Gastroesophageal sphincter (tissue), 4 donors: Measurements from ENCODE around the gene SH3PXD2B. TPM values are rescaled to one million over a fixed set of nuclear protein-coding genes. Genes with fewer than 3 reads are reported as not detected.

Experiments used
- ATAC-seq: fragments of 150-250 bp; one replicate; pipeline ENCODE4 v1.9.1; 2016; ENCODE audit warnings: mild to moderate bottlenecking, moderate library complexity
- H3K27ac ChIP-seq, 4 donors: fragments of 200-600 bp; sonication (generic) in 3 of 4; 1 replicate in 3 of 4; 2 replicates in 1 of 4; pipeline ENCODE4 v1.5.1; 2016 to 2019
- H3K27me3 ChIP-seq: fragments of 200-600 bp; sonication (generic); one replicate; pipeline ENCODE4 v1.5.1; 2019
- H3K36me3 ChIP-seq, 2 donors: fragments of 200-600 bp; sonication (generic); one replicate each; pipeline ENCODE4 v1.5.1; 2019; ENCODE audit warnings: control low read depth in 1 of 2
- H3K4me1 ChIP-seq, 3 donors: fragments of 200-600 bp; sonication (generic); 1 replicate in 2 of 3; 2 replicates in 1 of 3; pipeline ENCODE4 v1.5.1; 2016 to 2019; ENCODE audit warnings: control low read depth in 2 of 3
- H3K4me3 ChIP-seq, 2 donors: fragments of 200-600 bp; sonication (generic); one replicate each; pipeline ENCODE4 v1.5.1; 2019; ENCODE audit warnings: mild to moderate bottlenecking in 1 of 2, moderate library complexity in 1 of 2
- H3K9me3 ChIP-seq, 3 donors: fragments of 200-600 bp; sonication (generic); one replicate each; pipeline ENCODE4 v1.5.1; 2017 to 2019; ENCODE audit warnings: control low read depth in 2 of 3
- CTCF ChIP-seq, 4 experiments: fragments of 200-600 bp in 2 of 4; fragments of 450-650 bp in 2 of 4; sonication (generic) in 1 of 4; IDR thresholded peaks; one replicate each; pipeline ENCODE4 v1.5.1; 2017 to 2019; ENCODE audit warnings: antibody characterized with exemption in 4 of 4, mild to moderate bottlenecking in 2 of 4, moderate library complexity in 2 of 4
- EP300 ChIP-seq: sonication (generic); formaldehyde crosslinking; IDR thresholded peaks from one replicate; pipeline ENCODE4 v1.6.1; 2017; ENCODE audit warnings: antibody characterized with exemption, mild to moderate bottlenecking
- POLR2A ChIP-seq, 2 donors: fragments of 450-650 bp; IDR thresholded peaks; one replicate each; pipeline ENCODE4 v1.6.1; 2017; ENCODE audit warnings: antibody characterized with exemption in 2 of 2, mild to moderate bottlenecking in 2 of 2, moderate library complexity in 1 of 2
- POLR2AphosphoS5 ChIP-seq: sonication (generic); formaldehyde crosslinking; IDR thresholded peaks from one replicate; pipeline ENCODE4 v1.6.1; 2017; ENCODE audit warnings: antibody characterized with exemption
- WGBS, 2 donors: methylation state at CpG; one replicate each; pipeline ENCODE4 v1.1.5; 2018; ENCODE audit warnings: low coverage in 1 of 2; 5-methylcytosine and 5-hydroxymethylcytosine counted together
- total RNA-seq, 4 donors: library from RNA; depleted of rRNA; stranded (reverse); fragments of >200 nt; gene quantifications; one replicate each; pipeline ENCODE4 v1.1.0, GENCODE V29; 2016

Gene SH3PXD2B
- total RNA-seq, 4 donors from 2014 or later: 40.2 to 80.9 (median 56.0) TPM

- Histone ChIP-seq H3K27ac (peak overlapping the region in 1 of 4 donors; percentile 17), H3K9me3 (no peaks in the 10 kb centered on the region), H3K27me3 (no peaks in the 10 kb centered on the region), H3K4me1 (peaks cover 0 to 56% (median 11%) of the 10 kb centered on the region in 3 donors), H3K4me3 (peak overlapping the region in 1 of 2 donors; percentile 10), H3K36me3 (no peaks in the 10 kb centered on the region)
- 37 to 54% methylated on average over 4 of the region's 4 CpGs for WGBS, 2 donors
- TF ChIP-seq EP300 (no peak), POLR2AphosphoS5 (no peak), POLR2A (IDR thresholded peaks at IDR 0.05) (no peak), CTCF (IDR thresholded peaks at IDR 0.05) (no peak)
- ATAC-seq: no peak
Observed at GRCh38 chr5:172280929-172281328, 173.4 kb downstream of the SH3PXD2B start.

- no peaks in the 10 kb centered on the region for H3K27me3 ChIP-seq
- H3K27ac ChIP-seq: no peak overlapping the region
- no peaks in the 10 kb centered on the region for H3K36me3 ChIP-seq
- peaks cover 0 to 50% (median 11%) of the 10 kb centered on the region in 3 donors for H3K4me1 ChIP-seq
- no peak overlapping the region for H3K4me3 ChIP-seq
- no peak for TF ChIP-seq EP300
- H3K9me3 ChIP-seq: no peaks in the 10 kb centered on the region
- ATAC-seq: no peak
- 92% methylated on average over 3 to 4 of the region's 5 CpGs for WGBS, 2 donors
Observed at GRCh38 chr5:172280317-172280716, 174.0 kb downstream of the SH3PXD2B start.

- no peak overlapping the region for H3K4me3 ChIP-seq
- WGBS, 2 donors: 93 to 98% methylated on average over 8 to 9 of the region's 9 CpGs
- peaks cover 0 to 42% (median 11%) of the 10 kb centered on the region in 3 donors for H3K4me1 ChIP-seq
- no peak for ATAC-seq
- no peak for TF ChIP-seq CTCF (IDR thresholded peaks at IDR 0.05)
- no peak overlapping the region for H3K27ac ChIP-seq
- H3K36me3 ChIP-seq: no peaks in the 10 kb centered on the region
- H3K27me3 ChIP-seq: no peaks in the 10 kb centered on the region
- no peaks in the 10 kb centered on the region for H3K9me3 ChIP-seq
Observed at GRCh38 chr5:172278356-172278755, 176.0 kb downstream of the SH3PXD2B start.

- no peaks in the 10 kb centered on the region for H3K9me3 ChIP-seq
- no peak for TF ChIP-seq EP300
- TF ChIP-seq POLR2A (IDR thresholded peaks at IDR 0.05): no peak
- no peak for TF ChIP-seq POLR2AphosphoS5
- no peak for TF ChIP-seq CTCF (IDR thresholded peaks at IDR 0.05)
- WGBS, 2 donors: 88 to 92% methylated on average over 3 of the region's 3 CpGs
- H3K36me3 ChIP-seq: no peaks in the 10 kb centered on the region
- no peak for ATAC-seq
- no peak overlapping the region for H3K27ac ChIP-seq
- no peak overlapping the region for H3K4me3 ChIP-seq
- peaks cover 0 to 25% (median 2%) of the 10 kb centered on the region in 3 donors for H3K4me1 ChIP-seq
- no peaks in the 10 kb centered on the region for H3K27me3 ChIP-seq
Observed at GRCh38 chr5:172276214-172276613, 178.1 kb downstream of the SH3PXD2B start.

Other genes with a start within 250 kb of the SH3PXD2B start
- 10 to 100 TPM; 17.3 to 26.6 (median 20.2) TPM for gene UBTD2, start 170.8 kb downstream of the SH3PXD2B start, total RNA-seq
- 10 to 100 TPM; 21.7 to 59.9 (median 41.5) TPM for gene NEURL1B, start 186.7 kb upstream of the SH3PXD2B start, total RNA-seq